ENCODE results near the gene AGAP1.

AGAP1 gene

GRCh38 chr2:235855011-235855410 is 361.2 kb downstream of the AGAP1 start:
- in situ Hi-C loops (cut with MboI; ENCODE audit: low sequenced_read_pairs): no loop called here

GRCh38 chr2:235856151-235856854 is 362.5 kb downstream of the AGAP1 start:
- in situ Hi-C loops (cut with MboI; ENCODE audit: low sequenced_read_pairs): no loop called here

- in situ Hi-C loops (cut with MboI; ENCODE audit: low sequenced_read_pairs): no loop called here
Measured at GRCh38 chr2:235857598-235857997, 363.8 kb downstream of the AGAP1 start.

GRCh38 chr2:235858881-235859280 is 365.0 kb downstream of the AGAP1 start:
- in situ Hi-C loops (cut with MboI; ENCODE audit: low sequenced_read_pairs): no loop called here

- in situ Hi-C loops (cut with MboI; ENCODE audit: low sequenced_read_pairs): no loop called here
Measured at GRCh38 chr2:235859651-235860050, 365.8 kb downstream of the AGAP1 start.

- in situ Hi-C loops (cut with MboI; ENCODE audit: low sequenced_read_pairs): no loop called here
Measured at GRCh38 chr2:235860111-235860510, 366.3 kb downstream of the AGAP1 start.

- in situ Hi-C loops (cut with MboI; ENCODE audit: low sequenced_read_pairs): no loop called here
Measured at GRCh38 chr2:235860871-235861270, 367.0 kb downstream of the AGAP1 start.

- in situ Hi-C loops (cut with MboI; ENCODE audit: low sequenced_read_pairs): no loop called here
Measured at GRCh38 chr2:235861383-235861782, 367.5 kb downstream of the AGAP1 start.

GRCh38 chr2:235863414-235863813 is 369.6 kb downstream of the AGAP1 start:
- in situ Hi-C loops (cut with MboI; ENCODE audit: low sequenced_read_pairs): no loop called here

- in situ Hi-C loops (cut with MboI; ENCODE audit: low sequenced_read_pairs): no loop called here
Measured at GRCh38 chr2:235864302-235864701, 370.5 kb downstream of the AGAP1 start.

GRCh38 chr2:235864733-235865515 is 371.1 kb downstream of the AGAP1 start:
- in situ Hi-C loops (cut with MboI; ENCODE audit: low sequenced_read_pairs): no loop called here

- in situ Hi-C loops (cut with MboI; ENCODE audit: low sequenced_read_pairs): no loop called here
Measured at GRCh38 chr2:235866373-235866772, 372.5 kb downstream of the AGAP1 start.

GRCh38 chr2:235868224-235868623 is 374.4 kb downstream of the AGAP1 start:
- in situ Hi-C loops (cut with MboI; ENCODE audit: low sequenced_read_pairs): no loop called here

GRCh38 chr2:235868645-235869044 is 374.8 kb downstream of the AGAP1 start:
- in situ Hi-C loops (cut with MboI; ENCODE audit: low sequenced_read_pairs): no loop called here

GRCh38 chr2:235870515-235870914 is 376.7 kb downstream of the AGAP1 start:
- in situ Hi-C loops (cut with MboI; ENCODE audit: low sequenced_read_pairs): no loop called here

GRCh38 chr2:235876099-235876679 is 382.3 kb downstream of the AGAP1 start:
- in situ Hi-C loops (cut with MboI; ENCODE audit: low sequenced_read_pairs): no loop called here

- in situ Hi-C loops (cut with MboI; ENCODE audit: low sequenced_read_pairs): no loop called here
Measured at GRCh38 chr2:235877275-235877802, 383.5 kb downstream of the AGAP1 start.

GRCh38 chr2:235879116-235879515 is 385.3 kb downstream of the AGAP1 start:
- in situ Hi-C loops (cut with MboI; ENCODE audit: low sequenced_read_pairs): no loop called here

GRCh38 chr2:235883675-235884074 is 389.8 kb downstream of the AGAP1 start:
- in situ Hi-C loops (cut with MboI; ENCODE audit: low sequenced_read_pairs): no loop called here

- in situ Hi-C loops (cut with MboI; ENCODE audit: low sequenced_read_pairs): no loop called here
Measured at GRCh38 chr2:235889302-235889630, 395.4 kb downstream of the AGAP1 start.

GRCh38 chr2:235893129-235893698 is 399.4 kb downstream of the AGAP1 start:
- in situ Hi-C loops (cut with MboI; ENCODE audit: low sequenced_read_pairs): no loop called here

GRCh38 chr2:235894839-235895238 is 401.0 kb downstream of the AGAP1 start:
- in situ Hi-C loops (cut with MboI; ENCODE audit: low sequenced_read_pairs): no loop called here

All from hTERT RPE-1 (cell line).